DND-41 (cell line): ENCODE measurements around the gene POMT2.

Experiments
- EZH2 ChIP-seq: IDR thresholded peaks from 3 replicates; pipeline ENCODE4 v1.6.1; 2012; ENCODE audit warnings: borderline replicate concordance, low read depth, mild to moderate bottlenecking, moderate library complexity, low read length, inconsistent platforms; ENCODE audit not compliant: severe bottlenecking
- TF ChIP-seq, protein P1 (sequence below): IDR thresholded peaks from 2 replicates; pipeline ENCODE4 v1.5.1; 2012; ENCODE audit warnings: borderline replicate concordance, low read length, moderate library complexity, mild to moderate bottlenecking; ENCODE audit not compliant: poor library complexity, severe bottlenecking; ENCODE audit errors: extremely low read depth

- TF ChIP-seq, protein P1, sequence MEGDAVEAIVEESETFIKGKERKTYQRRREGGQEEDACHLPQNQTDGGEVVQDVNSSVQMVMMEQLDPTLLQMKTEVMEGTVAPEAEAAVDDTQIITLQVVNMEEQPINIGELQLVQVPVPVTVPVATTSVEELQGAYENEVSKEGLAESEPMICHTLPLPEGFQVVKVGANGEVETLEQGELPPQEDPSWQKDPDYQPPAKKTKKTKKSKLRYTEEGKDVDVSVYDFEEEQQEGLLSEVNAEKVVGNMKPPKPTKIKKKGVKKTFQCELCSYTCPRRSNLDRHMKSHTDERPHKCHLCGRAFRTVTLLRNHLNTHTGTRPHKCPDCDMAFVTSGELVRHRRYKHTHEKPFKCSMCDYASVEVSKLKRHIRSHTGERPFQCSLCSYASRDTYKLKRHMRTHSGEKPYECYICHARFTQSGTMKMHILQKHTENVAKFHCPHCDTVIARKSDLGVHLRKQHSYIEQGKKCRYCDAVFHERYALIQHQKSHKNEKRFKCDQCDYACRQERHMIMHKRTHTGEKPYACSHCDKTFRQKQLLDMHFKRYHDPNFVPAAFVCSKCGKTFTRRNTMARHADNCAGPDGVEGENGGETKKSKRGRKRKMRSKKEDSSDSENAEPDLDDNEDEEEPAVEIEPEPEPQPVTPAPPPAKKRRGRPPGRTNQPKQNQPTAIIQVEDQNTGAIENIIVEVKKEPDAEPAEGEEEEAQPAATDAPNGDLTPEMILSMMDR = no peak
- no peak for TF ChIP-seq EZH2
Measured at GRCh38 chr14:77316195-77316505, 4.5 kb downstream of the POMT2 start.
